HEK293T (cell line): ENCODE measurements around the gene ATP6V1G3.

Experiments used
- ARNT ChIP-seq: fragments of 450-650 bp; IDR thresholded peaks from 2 replicates; pipeline ENCODE4 v1.6.1; 2017; ENCODE audit warnings: mild to moderate bottlenecking
- BHLHE40 ChIP-seq: fragments of 450-650 bp; IDR thresholded peaks from 2 replicates; pipeline ENCODE4 v1.6.1; 2016; ENCODE audit warnings: mild to moderate bottlenecking, moderate library complexity, borderline replicate concordance
- CTBP1 ChIP-seq: fragments of 450-650 bp; IDR thresholded peaks from 2 replicates; pipeline ENCODE4 v1.6.1; 2016; ENCODE audit warnings: borderline replicate concordance
- ELF4 ChIP-seq: fragments of 450-650 bp; IDR thresholded peaks from 2 replicates; pipeline ENCODE4 v1.6.1; 2017; ENCODE audit warnings: antibody characterized with exemption
- FOXK2 ChIP-seq: fragments of 450-650 bp; IDR thresholded peaks from 2 replicates; pipeline ENCODE4 v1.6.1; 2016; ENCODE audit warnings: mild to moderate bottlenecking
- FOXM1 ChIP-seq: fragments of 450-650 bp; IDR thresholded peaks from 2 replicates; pipeline ENCODE4 v1.6.1; 2017; ENCODE audit warnings: mild to moderate bottlenecking, borderline replicate concordance
- HDGF ChIP-seq: fragments of 450-650 bp; IDR thresholded peaks from 2 replicates; pipeline ENCODE4 v1.6.1; 2017; ENCODE audit warnings: antibody characterized with exemption, borderline replicate concordance
- NFRKB ChIP-seq: fragments of 450-650 bp; IDR thresholded peaks from 2 replicates; pipeline ENCODE4 v1.6.1; 2016; ENCODE audit warnings: mild to moderate bottlenecking, moderate library complexity
- SP1 ChIP-seq: fragments of 450-650 bp; IDR thresholded peaks from 2 replicates; pipeline ENCODE4 v1.6.1; 2017
- TARDBP ChIP-seq: fragments of 450-650 bp; IDR thresholded peaks from 2 replicates; pipeline ENCODE4 v1.6.1; 2016
- TF ChIP-seq, protein P1 (sequence below): fragments of 450-650 bp; IDR thresholded peaks from 2 replicates; pipeline ENCODE4 v1.6.1; 2016

GRCh38 chr1:198486903-198487302, 53.6 kb downstream of the ATP6V1G3 start:
- TF ChIP-seq ARNT (no peak), SP1 (no peak), CTBP1 (no peak), ELF4 (no peak), FOXM1 (no peak), FOXK2 (no peak), HDGF (no peak), NFRKB (no peak), TARDBP (no peak), BHLHE40 (no peak)
- TF ChIP-seq, protein P1, sequence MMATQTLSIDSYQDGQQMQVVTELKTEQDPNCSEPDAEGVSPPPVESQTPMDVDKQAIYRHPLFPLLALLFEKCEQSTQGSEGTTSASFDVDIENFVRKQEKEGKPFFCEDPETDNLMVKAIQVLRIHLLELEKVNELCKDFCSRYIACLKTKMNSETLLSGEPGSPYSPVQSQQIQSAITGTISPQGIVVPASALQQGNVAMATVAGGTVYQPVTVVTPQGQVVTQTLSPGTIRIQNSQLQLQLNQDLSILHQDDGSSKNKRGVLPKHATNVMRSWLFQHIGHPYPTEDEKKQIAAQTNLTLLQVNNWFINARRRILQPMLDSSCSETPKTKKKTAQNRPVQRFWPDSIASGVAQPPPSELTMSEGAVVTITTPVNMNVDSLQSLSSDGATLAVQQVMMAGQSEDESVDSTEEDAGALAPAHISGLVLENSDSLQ, result no peak
